ENCODE data around the gene SACM1L.
"Not testable (repeated sequence)": the region's sequence is repeated elsewhere in the genome, so short reads cannot be mapped to it uniquely, and the experiment has no call there.

- not testable (repeated sequence) for TF ChIP-seq EZH2 (IDR thresholded peaks at IDR 0.05); POLR2AphosphoS5 (IDR thresholded peaks at IDR 0.05; ENCODE audit: borderline replicate concordance, low read depth, low read length)
Observed at GRCh38 chr3:45695166-45695565, 6.0 kb downstream of the SACM1L start.
